Measurements from ENCODE around the gene TBCC. TPM values are rescaled to one million over a fixed set of nuclear protein-coding genes. Genes with fewer than 3 reads are reported as not detected.
A peak's percentile ranks its signal among the peaks of the same experiment; 100 is the strongest.

TBCC gene
- total and polyA plus RNA-seq, 10 of the 15 experiments (the other 5 are each of a cell fraction or from before 2014, with no cell fraction given): 2.5 to 41.9 (median 20.3) TPM

GRCh38 chr6:42726485-42727086 is 19.3 kb downstream of the TBCC start (continued):
- TF ChIP-seq, protein P1, sequence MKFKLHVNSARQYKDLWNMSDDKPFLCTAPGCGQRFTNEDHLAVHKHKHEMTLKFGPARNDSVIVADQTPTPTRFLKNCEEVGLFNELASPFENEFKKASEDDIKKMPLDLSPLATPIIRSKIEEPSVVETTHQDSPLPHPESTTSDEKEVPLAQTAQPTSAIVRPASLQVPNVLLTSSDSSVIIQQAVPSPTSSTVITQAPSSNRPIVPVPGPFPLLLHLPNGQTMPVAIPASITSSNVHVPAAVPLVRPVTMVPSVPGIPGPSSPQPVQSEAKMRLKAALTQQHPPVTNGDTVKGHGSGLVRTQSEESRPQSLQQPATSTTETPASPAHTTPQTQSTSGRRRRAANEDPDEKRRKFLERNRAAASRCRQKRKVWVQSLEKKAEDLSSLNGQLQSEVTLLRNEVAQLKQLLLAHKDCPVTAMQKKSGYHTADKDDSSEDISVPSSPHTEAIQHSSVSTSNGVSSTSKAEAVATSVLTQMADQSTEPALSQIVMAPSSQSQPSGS (IDR thresholded peaks at IDR 0.05; ENCODE audit: low read length): no peak
- TF ChIP-seq CTCF (IDR thresholded peaks at IDR 0.05 in 2 of 3, conservative IDR thresholded peaks at IDR 0.05 in 1 of 3; ENCODE audit: control insufficient read depth in 2 of 3, extremely low read depth in 1 of 3, insufficient read depth in 1 of 3, low read depth in 3 of 3, low read length in 3 of 3) (peak; percentile 76 to 97 (median 89)), ZNF687 (IDR thresholded peaks at IDR 0.05) (no peak), WRNIP1 (IDR thresholded peaks at IDR 0.05; ENCODE audit: borderline replicate concordance, low read depth, low read length) (no peak), ZZZ3 (IDR thresholded peaks at IDR 0.05; ENCODE audit: control insufficient read depth, insufficient read length, low read depth) (no peak), KLF5 (IDR thresholded peaks at IDR 0.05; ENCODE audit: partially characterized antibody) (no peak), MXI1 (IDR thresholded peaks at IDR 0.05; ENCODE audit: low read depth, low read length) (peak; percentile 14; the same call in 1 of the 2 replicates), YY1 (IDR thresholded peaks at IDR 0.05; ENCODE audit: low read depth, low read length) (peak; percentile 87), MEF2A (IDR thresholded peaks at IDR 0.05; ENCODE audit: insufficient read depth, low read depth, low read length) (peak; percentile 85), KAT2A (conservative IDR thresholded peaks at IDR 0.05; ENCODE audit: control insufficient read depth, low read depth, low read length) (no peak), MTA2 (IDR thresholded peaks at IDR 0.05; ENCODE audit: low read depth) (no peak), NR2F1 (conservative IDR thresholded peaks at IDR 0.05) (0 out of 2 replicates have a peak, but pooled peaks have one; percentile 57)
- TF ChIP-seq, protein P2, sequence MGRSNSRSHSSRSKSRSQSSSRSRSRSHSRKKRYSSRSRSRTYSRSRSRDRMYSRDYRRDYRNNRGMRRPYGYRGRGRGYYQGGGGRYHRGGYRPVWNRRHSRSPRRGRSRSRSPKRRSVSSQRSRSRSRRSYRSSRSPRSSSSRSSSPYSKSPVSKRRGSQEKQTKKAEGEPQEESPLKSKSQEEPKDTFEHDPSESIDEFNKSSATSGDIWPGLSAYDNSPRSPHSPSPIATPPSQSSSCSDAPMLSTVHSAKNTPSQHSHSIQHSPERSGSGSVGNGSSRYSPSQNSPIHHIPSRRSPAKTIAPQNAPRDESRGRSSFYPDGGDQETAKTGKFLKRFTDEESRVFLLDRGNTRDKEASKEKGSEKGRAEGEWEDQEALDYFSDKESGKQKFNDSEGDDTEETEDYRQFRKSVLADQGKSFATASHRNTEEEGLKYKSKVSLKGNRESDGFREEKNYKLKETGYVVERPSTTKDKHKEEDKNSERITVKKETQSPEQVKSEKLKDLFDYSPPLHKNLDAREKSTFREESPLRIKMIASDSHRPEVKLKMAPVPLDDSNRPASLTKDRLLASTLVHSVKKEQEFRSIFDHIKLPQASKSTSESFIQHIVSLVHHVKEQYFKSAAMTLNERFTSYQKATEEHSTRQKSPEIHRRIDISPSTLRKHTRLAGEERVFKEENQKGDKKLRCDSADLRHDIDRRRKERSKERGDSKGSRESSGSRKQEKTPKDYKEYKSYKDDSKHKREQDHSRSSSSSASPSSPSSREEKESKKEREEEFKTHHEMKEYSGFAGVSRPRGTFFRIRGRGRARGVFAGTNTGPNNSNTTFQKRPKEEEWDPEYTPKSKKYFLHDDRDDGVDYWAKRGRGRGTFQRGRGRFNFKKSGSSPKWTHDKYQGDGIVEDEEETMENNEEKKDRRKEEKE (IDR thresholded peaks at IDR 0.05): no peak
- TF ChIP-seq, protein P3, sequence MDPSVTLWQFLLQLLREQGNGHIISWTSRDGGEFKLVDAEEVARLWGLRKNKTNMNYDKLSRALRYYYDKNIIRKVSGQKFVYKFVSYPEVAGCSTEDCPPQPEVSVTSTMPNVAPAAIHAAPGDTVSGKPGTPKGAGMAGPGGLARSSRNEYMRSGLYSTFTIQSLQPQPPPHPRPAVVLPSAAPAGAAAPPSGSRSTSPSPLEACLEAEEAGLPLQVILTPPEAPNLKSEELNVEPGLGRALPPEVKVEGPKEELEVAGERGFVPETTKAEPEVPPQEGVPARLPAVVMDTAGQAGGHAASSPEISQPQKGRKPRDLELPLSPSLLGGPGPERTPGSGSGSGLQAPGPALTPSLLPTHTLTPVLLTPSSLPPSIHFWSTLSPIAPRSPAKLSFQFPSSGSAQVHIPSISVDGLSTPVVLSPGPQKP (IDR thresholded peaks at IDR 0.05; ENCODE audit: low read depth, low read length): no peak
- TF ChIP-seq, protein P4, sequence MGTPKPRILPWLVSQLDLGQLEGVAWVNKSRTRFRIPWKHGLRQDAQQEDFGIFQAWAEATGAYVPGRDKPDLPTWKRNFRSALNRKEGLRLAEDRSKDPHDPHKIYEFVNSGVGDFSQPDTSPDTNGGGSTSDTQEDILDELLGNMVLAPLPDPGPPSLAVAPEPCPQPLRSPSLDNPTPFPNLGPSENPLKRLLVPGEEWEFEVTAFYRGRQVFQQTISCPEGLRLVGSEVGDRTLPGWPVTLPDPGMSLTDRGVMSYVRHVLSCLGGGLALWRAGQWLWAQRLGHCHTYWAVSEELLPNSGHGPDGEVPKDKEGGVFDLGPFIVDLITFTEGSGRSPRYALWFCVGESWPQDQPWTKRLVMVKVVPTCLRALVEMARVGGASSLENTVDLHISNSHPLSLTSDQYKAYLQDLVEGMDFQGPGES (IDR thresholded peaks at IDR 0.05): no peak
